ENCODE data around the gene KRTAP10-5.
"Not testable (repeated sequence)": the region's sequence is repeated elsewhere in the genome, so short reads cannot be mapped to it uniquely, and the experiment has no call there.

The KRTAP10-5 gene

GRCh38 chr21:44590311-44590721 is 9.9 kb upstream of the KRTAP10-5 start:
- DNase-seq: no peak

- DNase-seq: no peak
These were observed 9.3 kb upstream of the KRTAP10-5 start for GRCh38 chr21:44589586-44590305.

- DNase-seq: no peak
These were observed 8.7 kb upstream of the KRTAP10-5 start for GRCh38 chr21:44589094-44589493.

- no peak for DNase-seq
These were observed 5.5 kb upstream of the KRTAP10-5 start for GRCh38 chr21:44585892-44586291.

- no peak for DNase-seq
These were observed 3.4 kb upstream of the KRTAP10-5 start for GRCh38 chr21:44583800-44584147.

- DNase-seq: no peak
These were observed 2.8 kb upstream of the KRTAP10-5 start for GRCh38 chr21:44583089-44583799.

- DNase-seq: no peak
These were observed 1.7 kb upstream of the KRTAP10-5 start for GRCh38 chr21:44582055-44582454.

GRCh38 chr21:44581158-44581557 is 754 bp upstream of the KRTAP10-5 start:
- no peak for DNase-seq

GRCh38 chr21:44579833-44580144 is 615 bp downstream of the KRTAP10-5 start:
- no peak for DNase-seq

GRCh38 chr21:44579056-44579832 is 1.2 kb downstream of the KRTAP10-5 start:
- DNase-seq: no peak

GRCh38 chr21:44578371-44579055 is 1.9 kb downstream of the KRTAP10-5 start:
- DNase-seq: no peak

GRCh38 chr21:44576025-44576420 is 4.4 kb downstream of the KRTAP10-5 start:
- DNase-seq: no peak

GRCh38 chr21:44575307-44576024 is 4.9 kb downstream of the KRTAP10-5 start:
- no peak for DNase-seq

- DNase-seq: no peak
These were observed 5.7 kb downstream of the KRTAP10-5 start for GRCh38 chr21:44574457-44575306.

GRCh38 chr21:44573630-44574456 is 6.6 kb downstream of the KRTAP10-5 start, which contains the start of gene KRTAP10-4:
KRTAP10-4 (plus strand) TSS chr21:44573729; CDS start chr21:44573759, 30 bp downstream.
- not testable (repeated sequence) for DNase-seq

GRCh38 chr21:44572959-44573583 is 7.3 kb downstream of the KRTAP10-5 start:
- DNase-seq: no peak

GRCh38 chr21:44571844-44572782 is 8.3 kb downstream of the KRTAP10-5 start:
- DNase-seq: no peak

GRCh38 chr21:44571296-44571695 is 9.1 kb downstream of the KRTAP10-5 start:
- no peak for DNase-seq

Data from activated CD4-positive, CD25-positive, alpha-beta regulatory T cell (primary cell).